MM.1S (cell line): ENCODE measurements around the gene RNF222.
A peak's percentile ranks its signal among the peaks of the same experiment; 100 is the strongest.

ENCODE experiments used
- DNase-seq: peaks from one replicate; pipeline ENCODE4 v3.0.0-alpha.2; 2015
- H2AFZ ChIP-seq: fragments of 300-600 bp; sonication (generic); 2 replicates; pipeline ENCODE4 v1.6.0; 2016; ENCODE audit warnings: antibody characterized with exemption, low read length
- H3F3A ChIP-seq: fragments of 300-600 bp; sonication (generic); 2 replicates; pipeline ENCODE4 v1.6.1; 2016; ENCODE audit warnings: mild to moderate bottlenecking, antibody characterized with exemption, low read length, moderate library complexity, mixed read lengths; ENCODE audit not compliant: insufficient read depth
- H3K27ac ChIP-seq: fragments of 300-600 bp; sonication (generic); 2 replicates; pipeline ENCODE4 v1.5.1; 2016; ENCODE audit warnings: mild to moderate bottlenecking, low read length
- H3K27me3 ChIP-seq: fragments of 300-600 bp; sonication (generic); replicated peaks from 2 replicates; pipeline ENCODE4 v1.6.0; 2016; ENCODE audit warnings: low read length; ENCODE audit not compliant: insufficient read depth
- H3K36me3 ChIP-seq: fragments of 300-600 bp; sonication (generic); replicated peaks from 2 replicates; pipeline ENCODE4 v1.6.1; 2016; ENCODE audit warnings: mild to moderate bottlenecking, low read length, mixed read lengths; ENCODE audit not compliant: insufficient read depth
- H3K4me1 ChIP-seq: fragments of 300-600 bp; sonication (generic); 2 replicates; pipeline ENCODE4 v1.6.1; 2016; ENCODE audit warnings: low read length, mixed read lengths
- H3K4me2 ChIP-seq: fragments of 300-600 bp; sonication (generic); 2 replicates; pipeline ENCODE4 v1.6.0; 2016; ENCODE audit warnings: low read depth, low read length
- H3K4me3 ChIP-seq: fragments of 300-600 bp; sonication (generic); 2 replicates; pipeline ENCODE4 v1.5.1; 2016; ENCODE audit warnings: low read length, mixed read lengths
- H3K79me2 ChIP-seq: fragments of 300-600 bp; sonication (generic); 2 replicates; pipeline ENCODE4 v1.6.1; 2016; ENCODE audit warnings: mixed run types, low read length, mixed read lengths
- H3K9ac ChIP-seq: fragments of 300-600 bp; sonication (generic); 2 replicates; pipeline ENCODE4 v1.6.1; 2016; ENCODE audit warnings: low read length, mixed read lengths
- H3K9me2 ChIP-seq: fragments of 300-600 bp; sonication (generic); replicated peaks from 2 replicates; pipeline ENCODE4 v1.6.1; 2016; ENCODE audit warnings: mild to moderate bottlenecking, low read length, mixed read lengths; ENCODE audit not compliant: insufficient read depth
- H3K9me3 ChIP-seq: fragments of 300-600 bp; sonication (generic); replicated peaks from 2 replicates; pipeline ENCODE4 v1.6.1; 2016; ENCODE audit warnings: mild to moderate bottlenecking, low read length, mixed read lengths; ENCODE audit not compliant: insufficient read depth
- H4K20me1 ChIP-seq: fragments of 300-600 bp; sonication (generic); 2 replicates; pipeline ENCODE4 v1.6.1; 2016; ENCODE audit warnings: mild to moderate bottlenecking, low read length, moderate library complexity, mixed read lengths; ENCODE audit not compliant: insufficient read depth
- CTCF ChIP-seq: fragments of 300-600 bp; sonication (generic); IDR thresholded peaks from 2 replicates; pipeline ENCODE4 v1.5.1; 2016; ENCODE audit warnings: antibody characterized with exemption, low read length, mixed read lengths
- EZH2 ChIP-seq: fragments of 300-600 bp; sonication (generic); optimal IDR thresholded peaks from 2 replicates; pipeline ENCODE3; 2017; ENCODE audit warnings: low read depth, mild to moderate bottlenecking, antibody characterized with exemption, low read length, mixed read lengths
- EZH2phosphoT487 ChIP-seq: fragments of 300-600 bp; sonication (generic); IDR thresholded peaks from 2 replicates; pipeline ENCODE4 v1.6.1; 2018; ENCODE audit warnings: antibody characterized with exemption, low read length

The RNF222 gene

GRCh38 chr17:8410883-8411238 is 13.2 kb upstream of the RNF222 start:
- no peak for DNase-seq
- H3K4me2 ChIP-seq = peak overlapping the region; percentile 36; the same call in 1 of the 2 replicates
- no peak overlapping the region for H3K4me3 ChIP-seq
- no peaks in the 10 kb centered on the region for H3F3A ChIP-seq
- peaks cover 6% of the 10 kb centered on the region; the same call in 1 of the 2 replicates for H3K4me1 ChIP-seq
- no peaks in the 10 kb centered on the region for H3K36me3 ChIP-seq
- no peaks in the 10 kb centered on the region for H3K9me3 ChIP-seq
- no peaks in the 10 kb centered on the region for H3K9me2 ChIP-seq
- H3K9ac ChIP-seq = no peak overlapping the region
- H4K20me1 ChIP-seq = no peaks in the 10 kb centered on the region
- H3K79me2 ChIP-seq = no peaks in the 10 kb centered on the region
- no peak overlapping the region for H2AFZ ChIP-seq
- H3K27ac ChIP-seq = no peak overlapping the region
- TF ChIP-seq CTCF (no peak), EZH2phosphoT487 (no peak), EZH2 (no peak)
- H3K27me3 ChIP-seq = no peaks in the 10 kb centered on the region

- no peaks in the 10 kb centered on the region for H3K27me3 ChIP-seq
Observed at GRCh38 chr17:8409966-8410882, 12.6 kb upstream of the RNF222 start.

GRCh38 chr17:8408371-8408770 is 10.7 kb upstream of the RNF222 start:
- Histone ChIP-seq H3F3A (no peaks in the 10 kb centered on the region), H3K9ac (peak overlapping the region; percentile 63; the same call in 1 of the 2 replicates), H3K27me3 (no peaks in the 10 kb centered on the region), H3K4me2 (peak overlapping the region; percentile 84), H3K79me2 (no peaks in the 10 kb centered on the region), H2AFZ (peak overlapping the region; percentile 82), H3K9me3 (no peaks in the 10 kb centered on the region), H3K4me3 (peak overlapping the region; percentile 51), H3K27ac (peak overlapping the region; percentile 8; the same call in 1 of the 2 replicates), H3K9me2 (no peaks in the 10 kb centered on the region), H4K20me1 (no peaks in the 10 kb centered on the region), H3K4me1 (peaks cover 6% of the 10 kb centered on the region; the same call in 1 of the 2 replicates), H3K36me3 (no peaks in the 10 kb centered on the region)
- no peak for TF ChIP-seq CTCF
- TF ChIP-seq EZH2phosphoT487 = no peak
- no peak for TF ChIP-seq EZH2
- peak; percentile 53 for DNase-seq

More at GRCh38 chr17:8409966-8410882, 12.6 kb upstream of the RNF222 start:
- peak; percentile 75 for DNase-seq
- H3K79me2 ChIP-seq = no peaks in the 10 kb centered on the region
- H3F3A ChIP-seq = no peaks in the 10 kb centered on the region
- H4K20me1 ChIP-seq = no peaks in the 10 kb centered on the region
- H3K27ac ChIP-seq = no peak overlapping the region
- peaks cover 6% of the 10 kb centered on the region; the same call in 1 of the 2 replicates for H3K4me1 ChIP-seq
- peak; percentile 84 for TF ChIP-seq CTCF
- no peak for TF ChIP-seq EZH2
- H3K9me3 ChIP-seq = no peaks in the 10 kb centered on the region
- H3K36me3 ChIP-seq = no peaks in the 10 kb centered on the region
- H3K9me2 ChIP-seq = no peaks in the 10 kb centered on the region
- H3K4me2 ChIP-seq = peak overlapping the region; percentile 36; the same call in 1 of the 2 replicates
- H2AFZ ChIP-seq = 0 out of 2 replicates have a peak overlapping the region, but pooled peaks have one; percentile 1
- no peak overlapping the region; the same call in 1 of the 2 replicates for H3K4me3 ChIP-seq
- H3K9ac ChIP-seq = no peak overlapping the region
